ENCODE results near the gene EOLA1.

- TF ChIP-seq RAD21 (conservative IDR thresholded peaks at IDR 0.05) = no peak
- TF ChIP-seq, protein P1, sequence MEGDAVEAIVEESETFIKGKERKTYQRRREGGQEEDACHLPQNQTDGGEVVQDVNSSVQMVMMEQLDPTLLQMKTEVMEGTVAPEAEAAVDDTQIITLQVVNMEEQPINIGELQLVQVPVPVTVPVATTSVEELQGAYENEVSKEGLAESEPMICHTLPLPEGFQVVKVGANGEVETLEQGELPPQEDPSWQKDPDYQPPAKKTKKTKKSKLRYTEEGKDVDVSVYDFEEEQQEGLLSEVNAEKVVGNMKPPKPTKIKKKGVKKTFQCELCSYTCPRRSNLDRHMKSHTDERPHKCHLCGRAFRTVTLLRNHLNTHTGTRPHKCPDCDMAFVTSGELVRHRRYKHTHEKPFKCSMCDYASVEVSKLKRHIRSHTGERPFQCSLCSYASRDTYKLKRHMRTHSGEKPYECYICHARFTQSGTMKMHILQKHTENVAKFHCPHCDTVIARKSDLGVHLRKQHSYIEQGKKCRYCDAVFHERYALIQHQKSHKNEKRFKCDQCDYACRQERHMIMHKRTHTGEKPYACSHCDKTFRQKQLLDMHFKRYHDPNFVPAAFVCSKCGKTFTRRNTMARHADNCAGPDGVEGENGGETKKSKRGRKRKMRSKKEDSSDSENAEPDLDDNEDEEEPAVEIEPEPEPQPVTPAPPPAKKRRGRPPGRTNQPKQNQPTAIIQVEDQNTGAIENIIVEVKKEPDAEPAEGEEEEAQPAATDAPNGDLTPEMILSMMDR (IDR thresholded peaks at IDR 0.05; ENCODE audit: poor library complexity, severe bottlenecking) = no peak
- TF ChIP-seq EP300 (conservative IDR thresholded peaks at IDR 0.05; ENCODE audit: poor library complexity, severe bottlenecking) = no peak
These were observed 31.0 kb downstream of the EOLA1 start for GRCh38 chrX:149571770-149572169.

Data from neural cell (in vitro differentiated cells).